ENCODE data around the gene ACOT2. TPM values are rescaled to one million over a fixed set of nuclear protein-coding genes. Genes with fewer than 3 reads are reported as not detected.

ACOT2 gene
- total RNA-seq, 2 experiments from 2014 or later: 7.9 to 11.7 TPM

- Histone ChIP-seq H3K4me2 (ENCODE audit: low read length) (no peak overlapping the region), H3K36me3 (ENCODE audit: insufficient read depth, low read length) (no peaks in the 10 kb centered on the region), H3K9me3 (ENCODE audit: low read length) (no peaks in the 10 kb centered on the region), H3K9me2 (ENCODE audit: insufficient read depth, low read length) (no peaks in the 10 kb centered on the region), H2AFZ (ENCODE audit: low read length) (no peak overlapping the region), H3K27ac (ENCODE audit: low read depth, low read length, poor library complexity, severe bottlenecking) (no peak overlapping the region), H4K20me1 (ENCODE audit: insufficient read depth, low read length) (no peaks in the 10 kb centered on the region), H3K79me2 (ENCODE audit: insufficient read depth, low read depth, low read length) (no peaks in the 10 kb centered on the region), H3K4me1 (ENCODE audit: insufficient read depth, low read length, poor library complexity, severe bottlenecking) (no peaks in the 10 kb centered on the region), H3K4me3 (ENCODE audit: low read depth, low read length, poor library complexity, severe bottlenecking) (no peak overlapping the region)
- CTCF ChIA-PET (ENCODE audit: unreplicated experiment): no interaction called here
- TF ChIP-seq, protein P1, sequence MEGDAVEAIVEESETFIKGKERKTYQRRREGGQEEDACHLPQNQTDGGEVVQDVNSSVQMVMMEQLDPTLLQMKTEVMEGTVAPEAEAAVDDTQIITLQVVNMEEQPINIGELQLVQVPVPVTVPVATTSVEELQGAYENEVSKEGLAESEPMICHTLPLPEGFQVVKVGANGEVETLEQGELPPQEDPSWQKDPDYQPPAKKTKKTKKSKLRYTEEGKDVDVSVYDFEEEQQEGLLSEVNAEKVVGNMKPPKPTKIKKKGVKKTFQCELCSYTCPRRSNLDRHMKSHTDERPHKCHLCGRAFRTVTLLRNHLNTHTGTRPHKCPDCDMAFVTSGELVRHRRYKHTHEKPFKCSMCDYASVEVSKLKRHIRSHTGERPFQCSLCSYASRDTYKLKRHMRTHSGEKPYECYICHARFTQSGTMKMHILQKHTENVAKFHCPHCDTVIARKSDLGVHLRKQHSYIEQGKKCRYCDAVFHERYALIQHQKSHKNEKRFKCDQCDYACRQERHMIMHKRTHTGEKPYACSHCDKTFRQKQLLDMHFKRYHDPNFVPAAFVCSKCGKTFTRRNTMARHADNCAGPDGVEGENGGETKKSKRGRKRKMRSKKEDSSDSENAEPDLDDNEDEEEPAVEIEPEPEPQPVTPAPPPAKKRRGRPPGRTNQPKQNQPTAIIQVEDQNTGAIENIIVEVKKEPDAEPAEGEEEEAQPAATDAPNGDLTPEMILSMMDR (conservative IDR thresholded peaks at IDR 0.05; ENCODE audit: low read length): no peak
- no peak for TF ChIP-seq EZH2phosphoT487 (IDR thresholded peaks at IDR 0.05; ENCODE audit: borderline replicate concordance, low read depth, low read length)
- DNase-seq (ENCODE audit: low spot score): no peak
- POLR2A ChIA-PET: no interaction called here
- no TSS peak for BruUV-seq (replicated peaks)
- intact Hi-C loops (cut with micrococcal nuclease; ENCODE audit: unreplicated experiment): no loop called here
These were observed 54.6 kb downstream of the ACOT2 start for GRCh38 chr14:73623504-73624054.

Other genes starting within 250 kb of the ACOT2 start
- 17.1 and 18.6 TPM in 2 replicates for gene NUMB, start 110.7 kb upstream of the ACOT2 start, total RNA-seq (2014; rRNA removed; shearing (Covaris generic))
- gene NUMB, start 110.7 kb upstream of the ACOT2 start, total RNA-seq (2022): 81.1 and 87.8 TPM in 2 replicates
- gene RIOX1, start 78.3 kb upstream of the ACOT2 start, total RNA-seq (2014; rRNA removed; shearing (Covaris generic)): 33.5 and 36.4 TPM in 2 replicates
- 21.0 and 21.7 TPM in 2 replicates for gene RIOX1, start 78.3 kb upstream of the ACOT2 start, total RNA-seq (2022)
- gene ACOT1, start 32.1 kb upstream of the ACOT2 start, total RNA-seq (2014; rRNA removed; shearing (Covaris generic)): 0.88 and 1.9 TPM in 2 replicates
- 1.8 and 2.3 TPM in 2 replicates for gene ACOT1, start 32.1 kb upstream of the ACOT2 start, total RNA-seq (2022)
- gene HEATR4, start 10.3 kb upstream of the ACOT2 start, total RNA-seq (2014; rRNA removed; shearing (Covaris generic)): not detected in 2 replicates
- gene HEATR4, start 10.3 kb upstream of the ACOT2 start, total RNA-seq (2022): not detected in 2 replicates
- gene ACOT4, start 22.7 kb downstream of the ACOT2 start, total RNA-seq (2014; rRNA removed; shearing (Covaris generic)): not detected in 2 replicates
- gene ACOT4, start 22.7 kb downstream of the ACOT2 start, total RNA-seq (2022): not detected in 2 replicates
- gene ACOT6, start 43.3 kb downstream of the ACOT2 start, total RNA-seq (2014; rRNA removed; shearing (Covaris generic)): not detected in 2 replicates
- gene ACOT6, start 43.3 kb downstream of the ACOT2 start, total RNA-seq (2022): not detected in 2 replicates
- 5.6 and 6.7 TPM in 2 replicates for gene DNAL1, start 75.8 kb downstream of the ACOT2 start, total RNA-seq (2014; rRNA removed; shearing (Covaris generic))
- 7.5 and 9.4 TPM in 2 replicates for gene DNAL1, start 75.8 kb downstream of the ACOT2 start, total RNA-seq (2022)
- 5.8 and 6.0 TPM in 2 replicates for gene PNMA1, start 145.2 kb downstream of the ACOT2 start, total RNA-seq (2014; rRNA removed; shearing (Covaris generic))
- 14.5 and 14.6 TPM in 2 replicates for gene PNMA1, start 145.2 kb downstream of the ACOT2 start, total RNA-seq (2022)